GM04504 (cell line): ENCODE results near the gene SELENOO.

ENCODE experiments used
- DNase-seq: peaks from one replicate; pipeline ENCODE4 v3.0.0-alpha.2; 2012; ENCODE audit warnings: low read depth

SELENOO gene

DNA sequence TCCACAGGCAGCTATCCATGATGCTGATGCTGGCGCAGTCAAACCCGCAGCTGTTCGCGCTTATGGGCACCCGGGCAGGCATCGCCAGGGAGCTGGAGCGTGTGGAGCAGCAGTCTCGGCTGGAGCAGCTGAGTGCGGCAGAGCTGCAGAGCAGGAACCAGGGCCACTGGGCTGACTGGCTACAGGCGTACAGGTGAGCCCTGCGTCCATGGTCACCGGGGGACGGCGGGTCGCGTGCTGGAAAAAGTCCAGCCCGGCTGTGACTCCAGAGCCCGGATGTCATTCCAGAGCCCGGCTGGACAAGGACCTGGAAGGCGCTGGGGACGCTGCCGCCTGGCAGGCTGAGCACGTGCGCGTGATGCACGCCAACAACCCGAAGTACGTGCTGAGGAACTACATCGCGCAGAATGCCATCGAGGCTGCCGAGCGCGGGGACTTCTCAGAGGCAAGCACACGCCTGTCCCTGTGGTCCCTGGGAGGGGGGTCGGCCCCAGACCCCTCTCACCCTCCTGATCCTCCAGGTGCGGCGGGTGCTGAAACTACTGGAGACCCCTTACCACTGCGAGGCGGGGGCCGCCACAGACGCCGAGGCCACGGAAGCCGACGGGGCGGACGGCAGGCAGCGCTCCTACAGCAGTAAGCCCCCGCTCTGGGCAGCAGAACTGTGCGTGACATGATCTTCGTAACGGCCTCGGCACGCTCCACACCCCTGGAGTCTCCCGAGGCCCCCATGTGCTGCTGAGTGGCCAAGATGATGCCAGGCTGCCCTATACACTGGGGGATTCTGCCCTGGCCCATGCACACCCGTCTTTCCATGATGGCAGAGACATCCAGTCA lies 16.1 kb downstream of the SELENOO start:
- no peak for DNase-seq

DNA sequence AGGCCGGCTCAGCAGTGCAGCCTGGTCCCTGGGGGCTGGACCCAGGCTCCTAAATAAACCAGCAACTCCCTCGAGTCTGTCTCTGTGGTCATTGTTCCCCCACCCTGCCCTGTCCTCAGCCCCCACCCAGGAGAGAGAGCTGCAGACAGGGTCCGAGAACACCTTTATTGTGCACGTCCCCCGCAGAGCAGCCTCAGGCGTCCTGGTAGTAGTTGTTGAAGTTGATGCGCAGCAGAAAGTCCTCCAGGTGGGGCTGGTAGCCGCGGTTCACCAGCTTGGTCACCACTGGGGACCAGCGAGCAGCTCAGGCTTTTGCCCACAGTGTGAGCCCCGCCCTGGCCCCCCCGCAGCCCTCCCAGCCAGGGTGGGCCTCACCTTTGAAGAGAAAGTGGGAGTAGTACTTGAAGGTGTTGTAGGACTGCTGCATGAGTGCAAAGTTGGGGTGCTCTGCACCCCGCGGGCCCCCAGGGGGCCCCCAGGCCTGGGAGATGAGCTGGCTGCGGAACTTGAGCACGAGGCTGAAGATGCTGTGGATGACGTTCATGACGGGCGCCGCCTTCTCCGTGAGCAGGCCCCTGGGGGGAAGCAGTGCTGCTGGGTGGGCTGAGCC lies 16.8 kb downstream of the SELENOO start:
- no peak for DNase-seq

DNA sequence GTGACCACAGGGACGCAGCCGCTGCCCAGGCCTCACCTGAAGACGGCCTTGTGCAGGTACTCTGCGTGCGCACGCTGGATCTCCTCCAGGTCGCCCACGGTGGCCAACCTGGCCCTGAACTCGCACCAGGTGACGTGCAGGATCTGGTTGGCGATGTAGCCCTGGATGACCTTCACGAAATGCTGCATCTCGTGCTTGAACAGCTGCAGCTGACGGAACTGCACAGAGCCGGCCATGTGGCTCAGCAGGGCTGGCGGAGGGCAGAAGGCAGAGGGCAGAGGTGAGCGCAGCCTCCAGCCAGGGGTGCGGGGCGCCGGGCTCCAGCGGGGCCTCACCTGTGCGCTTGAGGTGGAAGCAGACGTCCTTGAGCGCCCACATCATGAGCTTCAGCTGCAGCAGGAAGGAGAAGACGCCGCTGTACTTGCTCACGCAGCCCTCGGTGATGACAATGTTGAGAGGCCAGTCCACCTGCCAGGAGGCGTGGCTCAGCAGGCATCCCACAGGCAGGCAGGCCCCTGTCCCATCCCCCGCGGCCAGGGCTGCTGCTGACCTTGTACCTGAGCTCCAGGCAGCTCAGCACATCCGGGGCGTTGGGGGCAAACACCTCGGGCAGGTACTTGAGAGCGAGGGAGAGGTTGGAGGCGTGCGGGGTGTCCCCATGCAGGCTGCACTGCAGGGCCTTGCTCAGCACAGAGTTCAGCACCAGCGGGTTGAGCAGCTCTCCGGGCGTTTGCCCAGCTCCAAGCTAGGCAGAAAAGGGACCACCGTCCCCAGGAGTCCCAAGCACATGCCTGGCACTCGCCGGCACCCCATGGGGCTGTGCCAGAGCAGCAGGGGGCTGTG lies 17.6 kb downstream of the SELENOO start:
- DNase-seq = no peak

DNA sequence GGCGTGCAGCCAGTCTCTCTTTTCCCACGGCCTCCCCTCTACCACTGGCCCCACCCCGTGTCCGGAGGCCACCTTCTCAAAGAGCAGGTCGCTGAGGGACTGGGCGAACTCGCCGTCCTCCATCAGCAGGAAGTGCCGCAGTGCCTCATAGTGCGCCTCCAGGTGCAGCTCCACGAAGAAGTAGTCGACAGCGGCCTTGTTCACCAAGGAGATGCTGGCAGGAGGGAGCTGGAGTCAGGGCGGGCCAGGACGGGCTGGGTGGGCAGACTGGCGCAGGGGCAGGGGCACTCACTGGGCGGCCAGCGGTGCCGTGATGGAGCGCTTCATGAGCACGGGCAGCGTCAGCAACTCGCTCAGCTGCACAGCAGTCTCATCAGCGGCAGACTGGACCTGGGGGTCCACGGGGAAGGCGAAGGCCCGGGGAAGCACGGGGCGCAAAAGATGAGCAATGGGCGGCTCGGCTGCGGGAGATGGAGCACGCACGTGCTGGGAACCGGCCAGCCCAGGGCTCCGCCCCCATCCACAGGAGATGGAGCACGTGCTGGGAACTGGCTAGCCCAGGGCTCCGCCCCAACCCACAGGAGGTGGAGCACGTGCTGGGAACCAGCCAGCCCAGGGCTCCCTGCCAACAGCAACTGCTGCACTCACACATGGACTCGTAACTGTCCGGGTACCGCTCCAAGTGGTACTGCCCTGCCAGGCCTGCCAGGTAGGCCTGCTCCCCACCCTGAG lies 18.4 kb downstream of the SELENOO start:
- no peak for DNase-seq

DNA sequence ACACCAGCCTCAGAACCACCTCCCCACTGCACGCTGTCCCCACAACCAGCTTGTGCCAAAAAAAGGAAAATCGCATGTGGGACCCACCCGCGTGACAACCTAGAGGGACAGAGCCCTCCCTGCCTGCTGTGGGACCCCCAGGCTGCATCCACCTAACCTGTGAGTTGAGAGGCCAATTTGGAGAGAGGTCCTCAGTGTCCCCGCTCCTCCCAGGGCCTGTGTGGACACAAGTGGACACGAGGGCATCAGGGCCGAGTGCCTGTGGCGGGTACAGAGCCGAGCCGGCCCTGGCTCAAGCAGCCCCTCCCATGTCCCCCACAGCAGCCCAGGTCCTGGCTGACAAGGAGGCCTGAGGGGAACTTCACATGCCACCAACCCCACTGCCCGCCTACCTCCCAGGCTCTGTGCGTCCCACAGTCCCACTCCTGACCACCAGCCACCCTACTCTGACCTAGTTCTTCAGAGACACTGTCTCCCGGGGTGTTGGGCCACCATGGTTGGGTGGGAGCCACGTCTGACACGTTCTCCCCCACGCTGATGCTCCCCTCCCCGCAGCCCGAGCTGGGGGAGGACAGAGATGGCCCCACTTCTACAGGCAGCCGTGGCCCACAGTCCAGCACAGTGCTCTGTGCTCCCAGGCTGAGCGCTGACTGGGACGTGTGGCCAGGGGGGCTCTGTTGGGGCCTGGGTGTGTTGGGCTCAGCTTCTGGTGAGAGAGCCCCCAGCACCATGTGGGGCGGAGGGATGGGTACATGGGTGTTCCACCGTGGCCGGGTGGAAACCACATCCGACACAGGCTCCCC lies 19.2 kb downstream of the SELENOO start:
- no peak for DNase-seq

DNA sequence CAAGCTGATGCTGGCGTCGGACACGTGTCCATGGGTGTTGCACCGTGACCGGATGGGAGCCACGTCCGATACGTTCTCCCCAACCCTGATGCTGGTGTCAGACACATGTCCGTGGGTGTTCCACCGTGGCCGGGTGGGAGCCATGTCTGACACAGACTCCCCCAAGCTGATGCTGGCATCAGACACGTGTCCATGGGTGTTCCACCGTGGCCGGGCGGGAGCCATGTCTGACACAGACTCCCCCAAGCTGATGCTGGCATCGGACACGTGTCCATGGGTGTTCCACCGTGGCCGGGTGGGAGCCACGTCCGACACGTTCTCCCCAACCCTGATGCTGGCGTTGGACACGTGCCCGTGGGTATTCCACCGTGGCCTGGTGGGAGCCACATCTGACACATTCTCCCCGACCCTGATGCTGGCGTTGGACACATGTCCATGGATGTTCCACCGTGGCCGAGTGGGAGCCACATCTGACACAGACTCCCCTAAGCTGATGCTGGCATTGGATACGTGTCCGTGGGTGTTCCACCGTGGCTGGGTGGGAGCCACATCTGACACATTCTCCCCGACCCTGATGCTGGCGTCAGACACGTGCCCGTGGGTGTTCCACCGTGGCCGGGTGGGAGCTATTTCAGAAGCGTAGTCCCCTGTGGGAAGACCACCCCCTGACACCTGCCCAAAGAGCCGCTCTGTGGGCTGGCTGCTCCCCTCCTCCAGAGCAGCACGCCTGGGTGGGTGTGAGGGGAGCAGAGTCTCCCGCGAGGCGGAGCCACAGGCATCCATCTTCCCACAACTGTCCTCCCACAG lies 20.0 kb downstream of the SELENOO start:
- DNase-seq = no peak

DNA sequence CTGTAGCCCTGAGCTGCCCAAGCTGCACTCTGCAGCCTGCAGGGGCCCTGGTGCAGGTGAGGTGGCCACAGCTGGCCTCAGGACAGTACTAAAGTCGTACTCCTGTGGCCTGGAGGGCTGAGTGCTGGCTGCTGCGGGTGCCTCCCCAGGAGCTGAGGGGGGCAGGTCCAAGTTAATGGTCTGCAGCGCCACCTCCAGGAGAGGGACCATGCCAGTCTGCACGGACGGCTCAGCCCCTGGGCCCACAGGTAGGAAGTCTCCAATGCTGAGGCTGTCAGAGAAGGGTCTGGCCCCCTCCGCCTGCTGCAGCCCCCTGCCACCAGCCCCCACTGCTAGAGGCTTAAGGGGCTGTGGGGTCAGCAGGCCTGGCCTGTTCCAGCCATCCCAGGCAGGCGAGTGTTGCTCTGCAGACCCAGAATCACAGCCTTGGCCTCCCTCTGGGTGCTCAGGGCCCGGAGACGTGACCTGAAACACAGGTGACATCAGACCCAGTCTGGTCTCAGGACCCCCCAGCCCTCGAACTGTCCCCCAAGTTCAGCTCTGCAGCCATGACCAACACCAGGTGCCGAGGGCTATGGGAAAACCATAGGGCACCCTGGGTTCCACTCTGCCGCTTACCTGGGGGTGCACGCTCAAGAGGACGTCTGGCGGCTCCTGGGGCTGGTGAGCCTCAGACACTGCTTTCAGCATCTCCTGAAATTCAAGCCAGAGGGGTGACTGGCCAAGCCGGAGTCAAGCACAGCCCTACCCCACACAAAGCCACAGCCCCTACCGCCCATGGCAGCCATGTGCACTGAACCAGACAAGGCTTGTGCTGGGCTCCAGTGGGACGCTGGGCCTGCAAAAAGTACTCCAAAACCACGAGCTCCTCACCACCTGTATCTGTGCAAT lies 20.8 kb downstream of the SELENOO start:
- no peak for DNase-seq

DNA sequence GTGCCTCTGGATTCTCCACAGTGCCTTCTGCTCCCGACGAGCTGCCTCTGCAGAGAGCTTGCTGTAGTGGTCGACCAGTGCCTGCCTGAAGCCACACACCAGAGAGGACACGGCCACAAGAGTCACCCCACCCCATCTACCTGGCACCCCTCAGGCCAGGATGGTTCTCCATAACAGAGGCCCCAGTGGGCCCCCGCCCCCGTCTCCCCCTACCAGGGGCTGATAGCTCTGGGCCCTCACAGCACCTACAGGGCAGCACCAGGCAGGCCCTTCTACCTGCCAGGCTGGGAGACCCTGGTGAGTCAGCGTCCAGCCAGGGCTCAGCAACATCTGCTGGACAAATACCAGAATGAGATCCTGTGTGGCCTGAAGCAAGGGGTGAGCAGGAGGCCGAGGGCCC lies 21.7 kb downstream of the SELENOO start:
- no peak for DNase-seq

DNA sequence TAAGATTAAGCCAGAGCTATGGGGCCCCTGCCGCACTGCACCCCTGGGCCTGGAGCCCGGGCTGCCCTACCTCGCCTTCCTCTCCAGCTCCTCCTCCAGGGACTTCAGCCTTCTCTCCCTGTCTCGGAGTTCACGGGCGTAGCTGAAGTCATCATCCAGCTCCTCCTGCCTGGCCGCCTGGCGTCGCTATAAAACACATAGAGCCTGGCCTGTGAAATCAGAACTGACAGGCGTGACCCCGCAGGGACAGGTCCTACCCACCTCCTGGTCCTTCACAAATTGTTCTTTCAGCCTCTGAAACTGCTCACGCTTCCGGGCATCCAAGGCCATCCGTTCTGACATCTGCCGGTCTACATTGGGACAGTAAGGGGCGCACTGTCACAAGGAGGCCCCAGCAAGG lies 23.3 kb downstream of the SELENOO start:
- DNase-seq = no peak

DNA sequence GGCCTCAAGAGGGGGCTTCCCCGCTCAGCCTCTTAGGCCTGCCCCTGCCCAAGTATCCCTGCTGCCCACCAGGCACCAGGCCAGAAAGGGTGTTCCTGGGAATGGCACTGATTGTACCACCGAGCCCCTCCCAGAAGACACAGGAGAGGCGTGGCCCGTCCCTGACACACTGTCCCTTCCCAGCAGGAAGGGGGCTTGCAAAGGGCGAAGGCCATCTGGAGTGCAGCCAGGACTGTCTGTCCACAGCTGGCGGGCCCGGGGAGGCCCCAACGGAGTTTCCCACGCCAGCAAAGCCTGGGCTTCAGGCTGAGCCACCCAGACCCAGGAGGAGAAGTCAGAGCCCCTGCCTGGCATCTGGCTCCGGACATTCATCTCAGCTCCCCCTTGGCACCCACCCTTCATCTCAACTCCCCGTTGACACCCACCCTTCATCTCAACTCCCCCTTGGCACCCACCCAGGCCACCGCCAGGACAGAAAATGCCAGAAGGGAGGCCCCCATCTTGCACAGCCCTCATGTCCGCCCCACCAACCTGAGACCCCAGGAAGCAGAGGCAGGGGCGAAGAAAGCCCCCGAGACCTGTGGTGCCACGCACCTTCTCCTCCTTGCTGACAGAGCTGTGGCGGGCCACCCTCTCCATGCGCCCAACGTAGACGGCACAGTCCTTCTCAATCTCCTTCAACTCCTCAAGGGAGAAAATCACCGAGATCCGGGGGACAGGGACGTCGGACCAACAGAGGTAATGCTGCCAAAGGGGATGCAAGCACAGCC lies 24.6 kb downstream of the SELENOO start:
- no peak for DNase-seq

DNA sequence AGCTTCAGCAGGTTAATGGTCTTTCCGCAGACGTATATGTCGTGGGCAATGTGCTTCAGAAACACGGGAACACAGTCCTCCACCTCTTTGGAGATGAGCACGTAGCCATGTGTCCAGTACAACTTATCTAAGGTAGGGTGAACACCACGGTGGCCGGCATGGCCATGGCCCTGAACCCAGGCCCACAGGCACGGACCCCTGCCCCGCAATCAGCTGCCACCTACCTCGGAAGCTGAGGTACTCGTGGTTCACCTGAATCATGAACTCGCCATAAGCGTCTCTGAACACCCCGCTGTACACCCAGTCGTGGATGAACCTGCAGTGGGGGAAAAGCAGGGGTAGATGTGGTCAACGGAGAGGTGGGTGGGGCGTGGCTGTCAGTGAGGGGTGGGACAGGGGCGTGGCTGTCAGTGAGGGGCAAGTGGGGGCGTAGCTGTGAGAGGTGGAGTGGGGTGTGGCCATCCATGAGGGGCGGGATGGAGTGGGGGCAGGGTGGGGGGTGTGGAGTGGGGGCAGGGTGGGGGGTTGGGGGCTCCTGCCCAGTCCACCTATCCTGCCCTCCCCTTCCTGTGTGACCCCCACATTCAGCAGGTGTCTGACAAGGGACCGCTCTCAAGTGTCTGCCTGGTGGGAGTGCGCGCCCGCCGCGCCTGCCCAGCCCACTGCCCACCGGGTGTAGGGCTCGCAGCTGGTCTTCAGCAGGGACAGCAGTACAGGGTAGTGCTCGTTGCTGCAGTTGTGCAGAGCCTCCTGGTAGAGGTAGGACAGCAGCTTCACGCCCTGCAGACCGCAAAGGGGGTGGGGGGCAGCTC lies 25.5 kb downstream of the SELENOO start:
- no peak for DNase-seq

DNA sequence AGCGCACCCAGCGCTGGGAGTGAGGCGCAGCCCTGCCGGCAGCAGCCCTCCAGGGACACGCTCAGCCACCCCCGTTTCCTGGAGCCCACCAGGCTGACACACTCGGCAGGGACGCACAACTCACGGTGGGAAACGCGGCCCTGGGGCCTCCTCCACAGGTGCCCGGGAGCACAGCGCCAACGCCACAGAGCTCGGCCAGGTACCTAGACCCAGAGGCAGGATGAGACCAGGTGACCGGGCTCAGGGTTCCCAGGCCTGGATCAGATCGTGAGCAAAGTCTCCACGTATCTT lies 26.0 kb downstream of the SELENOO start:
- DNase-seq = no peak

DNA sequence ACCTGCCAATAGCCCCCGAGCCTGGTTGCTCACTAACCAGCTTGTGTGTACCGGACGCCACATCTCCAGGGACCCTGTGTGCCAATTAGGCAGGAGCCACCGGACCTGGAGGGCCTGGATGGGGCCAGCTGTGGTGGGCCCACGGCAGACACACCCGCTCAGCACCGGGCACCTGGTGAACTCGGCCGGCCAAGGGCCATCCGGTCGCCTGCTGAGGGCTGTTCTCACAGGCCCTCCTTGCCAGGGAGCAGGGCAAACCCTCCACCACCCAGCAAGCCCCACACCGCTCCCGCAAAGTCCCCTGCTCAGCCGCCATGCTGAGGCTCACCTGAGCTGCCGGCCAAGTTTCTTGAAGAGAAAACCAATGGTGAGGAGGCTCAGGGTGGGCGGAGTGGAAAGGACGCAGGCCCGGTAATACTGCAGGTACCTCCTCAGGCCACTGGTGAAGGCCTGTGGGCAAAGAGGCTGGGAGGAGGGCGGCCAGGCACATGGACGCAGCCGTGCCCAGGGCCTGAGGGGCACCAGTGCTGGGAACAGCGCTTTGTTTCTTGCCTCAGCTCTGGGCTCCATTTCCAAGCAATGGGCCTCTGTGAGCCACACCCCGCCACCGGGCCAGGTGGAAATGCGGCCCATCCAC lies 26.9 kb downstream of the SELENOO start:
- DNase-seq = no peak

DNA sequence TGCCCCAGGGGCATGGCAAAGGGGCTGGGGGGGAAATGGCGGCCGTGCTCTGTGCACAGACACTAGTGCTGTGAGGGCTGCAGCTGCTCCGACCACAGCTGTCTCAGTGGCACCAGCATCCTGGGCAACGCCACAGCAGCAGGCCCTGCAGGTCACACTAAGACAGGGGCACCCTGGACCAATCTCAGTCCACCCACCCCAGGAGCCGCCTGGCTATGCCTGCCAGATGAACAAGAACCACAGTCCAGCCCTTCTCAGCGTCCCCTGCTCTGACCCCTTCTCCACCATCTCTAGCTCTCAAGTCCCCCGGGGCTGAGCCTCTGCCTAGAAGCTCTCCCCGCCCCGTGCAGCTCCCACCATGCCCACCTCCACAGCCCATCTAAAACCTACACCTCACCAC lies 27.6 kb downstream of the SELENOO start:
- DNase-seq = no peak

DNA sequence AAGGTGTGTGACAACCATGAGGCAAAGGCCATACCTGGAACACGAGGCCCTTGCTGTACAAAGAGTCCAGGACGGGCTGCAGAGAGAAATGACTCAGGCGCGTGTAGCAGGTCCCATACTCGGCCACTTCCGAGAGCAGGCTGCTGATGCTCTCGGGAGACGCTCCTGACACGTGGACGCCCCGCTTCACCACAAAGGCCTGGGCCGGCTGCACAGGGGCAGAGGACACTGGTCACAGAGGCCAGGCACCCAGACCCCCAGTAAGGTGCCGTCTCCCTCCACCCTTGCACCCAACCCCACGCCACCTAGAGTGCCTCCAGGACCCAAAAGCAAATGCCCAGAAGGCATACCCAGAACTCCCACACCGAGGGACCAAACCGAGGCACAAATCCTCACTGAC lies 28.6 kb downstream of the SELENOO start:
- no peak for DNase-seq

DNA sequence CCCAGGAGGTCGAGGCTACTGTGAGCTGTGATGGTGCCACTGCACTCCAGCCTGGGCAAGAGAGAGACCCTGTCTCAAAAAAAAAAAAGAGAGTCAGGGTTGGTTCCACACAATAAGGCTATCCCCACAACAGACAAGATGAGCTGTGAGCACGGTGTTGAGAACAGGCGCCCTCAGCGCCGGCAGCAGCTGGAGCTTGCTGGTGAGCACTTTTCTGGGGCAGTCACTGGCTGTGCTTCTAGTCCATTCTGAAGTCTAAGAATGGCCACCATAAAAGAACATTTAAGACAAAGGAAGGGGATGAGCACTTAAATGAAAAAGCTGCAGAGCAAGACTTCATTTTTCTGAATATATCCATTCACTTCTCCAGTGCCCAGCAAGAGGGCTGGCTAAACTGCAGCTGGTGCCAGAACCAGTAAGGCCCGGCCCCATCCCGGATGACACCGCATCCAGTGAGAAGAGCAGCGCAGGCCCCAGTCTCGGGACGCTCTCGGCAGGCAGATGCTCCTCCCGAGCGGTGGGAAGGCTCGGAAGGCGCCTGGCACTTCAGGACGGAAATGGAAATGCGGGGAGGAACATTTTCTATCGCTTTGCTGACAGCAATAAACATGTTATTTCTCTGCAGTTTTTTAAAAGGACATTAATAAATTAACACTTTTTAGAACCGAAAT lies 31.8 kb downstream of the SELENOO start:
- DNase-seq = no peak

DNA sequence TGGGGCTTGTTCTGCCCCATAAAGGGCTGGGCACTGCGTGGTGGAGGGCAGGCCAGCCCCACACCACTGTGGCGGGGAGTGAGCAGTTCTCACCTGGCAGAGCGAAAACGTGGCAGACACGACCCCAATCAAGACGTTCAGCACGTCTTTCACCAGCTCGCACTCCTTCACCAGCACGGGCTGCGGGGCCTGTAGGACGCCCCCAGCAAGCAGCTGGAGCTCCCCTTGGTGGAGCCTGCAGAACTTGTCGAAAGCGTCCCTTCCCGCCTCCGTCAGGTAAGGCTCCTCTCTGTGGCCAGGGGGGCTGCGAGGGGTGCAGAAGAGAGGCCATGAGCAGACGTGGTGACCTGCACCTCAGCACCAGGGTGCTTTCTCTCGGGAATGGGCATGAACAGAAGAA lies 32.4 kb downstream of the SELENOO start:
- DNase-seq = no peak
